Measurements from ENCODE around the gene WDR53. TPM values are rescaled to one million over a fixed set of nuclear protein-coding genes. Genes with fewer than 3 reads are reported as not detected.

WDR53 gene
- total and polyA plus RNA-seq, 9 of the 15 experiments (the other 6 are each of a cell fraction or from before 2014, with no cell fraction given) = 13.0 to 34.5 (median 20.9) TPM

GRCh38 chr3:196517162-196517800, 51.1 kb downstream of the WDR53 start (continued):
- TF ChIP-seq ZNF699 (CRISPR knock-in tag; IDR thresholded peaks at IDR 0.05; ENCODE audit: insufficient replicate concordance) (no peak), HNRNPL (IDR thresholded peaks at IDR 0.05; ENCODE audit: low read depth, low read length) (no peak), KDM2B (CRISPR knock-in tag; IDR thresholded peaks at IDR 0.05) (no peak), RAD21 (CRISPR knock-in tag; conservative IDR thresholded peaks at IDR 0.05 in 1 of 2, IDR thresholded peaks at IDR 0.05 in 1 of 2) (peak; percentile 56 to 77), NKRF (IDR thresholded peaks at IDR 0.05; ENCODE audit: borderline replicate concordance) (no peak), ZNF384 (IDR thresholded peaks at IDR 0.05; ENCODE audit: low read depth, low read length) (peak; percentile 81), ZBTB2 (IDR thresholded peaks at IDR 0.05) (no peak), ZBTB8A (IDR thresholded peaks at IDR 0.05; ENCODE audit: partially characterized antibody) (no peak), ZNF239 (CRISPR knock-in tag; IDR thresholded peaks at IDR 0.05) (no peak), ZNF77 (CRISPR knock-in tag; IDR thresholded peaks at IDR 0.05) (no peak), ZNF3 (CRISPR knock-in tag; IDR thresholded peaks at IDR 0.05) (no peak), ATF6 (CRISPR knock-in tag; IDR thresholded peaks at IDR 0.05) (no peak), GTF3C2 (IDR thresholded peaks at IDR 0.05; ENCODE audit: borderline replicate concordance, extremely low read depth, insufficient read length) (no peak), ATF4 (CRISPR knock-in tag; IDR thresholded peaks at IDR 0.05) (no peak), HMBOX1 (IDR thresholded peaks at IDR 0.05) (0 out of 2 replicates have a peak, but pooled peaks have one; percentile 37), ZNF75A (CRISPR knock-in tag; IDR thresholded peaks at IDR 0.05) (no peak)
